ENCODE measurements around the gene PHRF1. TPM values are rescaled to one million over a fixed set of nuclear protein-coding genes. Genes with fewer than 3 reads are reported as not detected.

PHRF1 gene
- total RNA-seq, 6 experiments from 2014 or later: 15.4 to 21.9 (median 20.3) TPM

DNA sequence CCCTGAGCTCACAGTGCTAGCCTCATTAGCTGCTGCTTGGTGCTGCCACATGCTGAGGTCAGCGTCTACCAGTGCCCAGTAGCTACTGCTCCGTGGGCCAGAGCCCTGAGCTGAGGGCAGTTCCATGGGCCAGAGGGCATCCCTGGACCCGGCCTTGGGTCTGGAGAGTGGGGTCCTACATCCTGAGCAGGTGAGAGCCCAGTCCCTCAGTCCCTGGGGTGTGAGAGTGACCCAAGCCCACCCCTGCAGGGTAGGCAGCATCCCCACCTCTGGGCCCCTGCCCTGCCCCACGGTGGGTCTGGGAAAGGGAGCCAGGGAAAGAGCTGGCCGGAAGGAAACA is 25.6 kb upstream of the PHRF1 start:
- WGBS (ENCODE audit: insufficient coverage, low coverage, low lambda C conversion rate, missing lambda C conversion rate): no CpG with 5 or more reads among the region's 5 CpGs
- ATAC-seq: no peak
- intact Hi-C loops (cut with DNase I): loop anchor here in 1 of 2 donors (10.0 kb wide), 1 partner anchor 204 kb away; no protein-coding TSS in a partner anchor
- TF ChIP-seq CTCF (IDR thresholded peaks at IDR 0.05): no peak
- no peak for TF ChIP-seq POLR2A (IDR thresholded peaks at IDR 0.05)
- Histone ChIP-seq H3K36me3 (no peaks in the 10 kb centered on the region), H3K27me3 (no peaks in the 10 kb centered on the region), H3K27ac (no peak overlapping the region), H3K4me3 (no peak overlapping the region), H3K4me1 (peaks cover 0 to 10% (median 0%) of the 10 kb centered on the region in 4 donors), H3K9me3 (no peaks in the 10 kb centered on the region)
- DNase-seq: no peak

GRCh38 chr11:551131-551530 is 25.1 kb upstream of the PHRF1 start:
- ATAC-seq (no peak), DNase-seq (no peak)
- Histone ChIP-seq H3K4me3 (no peak overlapping the region), H3K36me3 (no peaks in the 10 kb centered on the region), H3K27me3 (no peaks in the 10 kb centered on the region), H3K9me3 (no peaks in the 10 kb centered on the region), H3K4me1 (peaks cover 0 to 10% (median 0%) of the 10 kb centered on the region in 4 donors), H3K27ac (no peak overlapping the region)
- intact Hi-C loops (cut with DNase I): loop anchor here in 1 of 2 donors (10.0 kb wide), 1 partner anchor 204 kb away; no protein-coding TSS in a partner anchor
- no peak for TF ChIP-seq POLR2A (IDR thresholded peaks at IDR 0.05)
- no CpG with 5 or more reads among the region's 16 CpGs for WGBS (ENCODE audit: insufficient coverage, low coverage, low lambda C conversion rate, missing lambda C conversion rate)

DNA sequence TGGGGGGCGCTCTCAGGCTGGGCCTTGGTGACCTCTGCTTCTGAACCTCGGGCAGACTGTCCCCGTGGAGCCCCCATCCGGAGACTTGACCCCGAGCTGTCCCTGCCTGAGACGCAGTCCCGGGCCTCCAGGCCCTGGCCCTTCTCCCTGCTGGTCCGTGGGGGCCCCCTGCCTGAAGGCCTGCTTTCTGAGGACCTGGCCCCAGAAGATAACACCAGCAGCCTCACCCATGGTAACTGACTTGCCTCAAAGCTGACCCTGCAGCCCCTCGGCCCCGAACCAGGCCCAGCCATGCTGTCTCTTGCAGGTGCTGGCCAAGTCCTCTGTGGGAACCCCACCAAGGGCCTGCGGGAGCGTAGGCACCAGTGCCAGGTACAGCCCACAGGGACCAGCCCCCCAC is 24.7 kb upstream of the PHRF1 start:
- Histone ChIP-seq H3K27me3 (no peaks in the 10 kb centered on the region), H3K4me3 (no peak overlapping the region), H3K4me1 (peaks cover 0 to 10% (median 0%) of the 10 kb centered on the region in 4 donors), H3K27ac (no peak overlapping the region), H3K36me3 (no peaks in the 10 kb centered on the region), H3K9me3 (no peaks in the 10 kb centered on the region)
- ATAC-seq (no peak), DNase-seq (no peak)
- WGBS (ENCODE audit: insufficient coverage, low coverage, low lambda C conversion rate, missing lambda C conversion rate): 83% methylated on average over 3 of the region's 12 CpGs
- intact Hi-C loops (cut with DNase I): loop anchor here in 1 of 2 donors (10.0 kb wide), 1 partner anchor 203 kb away; no protein-coding TSS in a partner anchor
- no peak for TF ChIP-seq CTCF (IDR thresholded peaks at IDR 0.05)
- TF ChIP-seq POLR2A (IDR thresholded peaks at IDR 0.05): no peak

- intact Hi-C loops (cut with DNase I): loop anchor here in 1 of 2 donors (10.0 kb wide), 1 partner anchor 201 kb away; no protein-coding TSS in a partner anchor
- H3K4me3 ChIP-seq: no peak overlapping the region
- no peak for DNase-seq
- no peak for TF ChIP-seq CTCF (IDR thresholded peaks at IDR 0.05)
- TF ChIP-seq POLR2A (IDR thresholded peaks at IDR 0.05): no peak
- H3K4me1 ChIP-seq: peaks cover 0 to 10% (median 0%) of the 10 kb centered on the region in 4 donors
- H3K27ac ChIP-seq: no peak overlapping the region
- peak in 1 of 4 donors; percentile 1 for ATAC-seq
- no peaks in the 10 kb centered on the region for H3K36me3 ChIP-seq
- no peaks in the 10 kb centered on the region for H3K9me3 ChIP-seq
- 53% methylated on average over 3 of the region's 27 CpGs for WGBS (ENCODE audit: insufficient coverage, low coverage, low lambda C conversion rate, missing lambda C conversion rate)
- no peaks in the 10 kb centered on the region for H3K27me3 ChIP-seq
Measured at GRCh38 chr11:553083-553987, 22.9 kb upstream of the PHRF1 start.

DNA sequence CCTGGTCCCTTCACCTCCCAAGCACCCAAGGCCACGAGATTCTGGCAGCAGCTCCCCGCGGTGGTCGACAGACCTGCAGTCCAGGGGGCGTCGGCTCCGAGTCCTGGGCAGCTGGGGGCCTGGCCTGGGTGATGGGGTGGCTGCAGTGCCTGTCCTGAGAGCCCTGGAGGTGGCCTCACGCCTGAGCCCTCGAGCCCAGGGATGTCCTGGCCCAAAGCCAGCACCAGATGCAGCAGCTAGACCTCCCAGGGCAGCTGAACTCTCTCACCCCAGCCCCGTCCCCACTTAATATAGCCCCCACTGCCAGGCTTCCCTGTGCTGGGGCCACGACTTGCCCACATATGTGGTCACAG is 22.3 kb upstream of the PHRF1 start:
- no peak overlapping the region for H3K4me3 ChIP-seq
- TF ChIP-seq CTCF (IDR thresholded peaks at IDR 0.05) (no peak), POLR2A (IDR thresholded peaks at IDR 0.05) (no peak)

More for the DNA sequence above, 22.3 kb upstream of the PHRF1 start:
- H3K4me1 ChIP-seq: peaks cover 0 to 10% (median 0%) of the 10 kb centered on the region in 4 donors
- H3K36me3 ChIP-seq: no peaks in the 10 kb centered on the region
- 58% methylated on average over 5 of the region's 11 CpGs for WGBS (ENCODE audit: insufficient coverage, low coverage, low lambda C conversion rate, missing lambda C conversion rate)
- no peak for DNase-seq
- no peaks in the 10 kb centered on the region for H3K9me3 ChIP-seq
- H3K27ac ChIP-seq: no peak overlapping the region
- intact Hi-C loops (cut with DNase I): loop anchor here in 1 of 2 donors (10.0 kb wide), 1 partner anchor 201 kb away; no protein-coding TSS in a partner anchor
- no peak for ATAC-seq
- no peaks in the 10 kb centered on the region for H3K27me3 ChIP-seq
